Stomach (tissue), 4 donors: ENCODE measurements around the gene OTULIN.

Experiments
- EP300 ChIP-seq: sonication (generic); formaldehyde crosslinking; IDR thresholded peaks from one replicate; pipeline ENCODE4 v1.6.1; 2017; ENCODE audit warnings: antibody characterized with exemption
- POLR2A ChIP-seq, 4 donors: fragments of 450-650 bp; IDR thresholded peaks; one replicate each; pipeline ENCODE4 v1.6.1; 2016; ENCODE audit warnings: antibody characterized with exemption in 4 of 4, control low read depth in 2 of 4, mild to moderate bottlenecking in 1 of 4, moderate library complexity in 1 of 4
- POLR2AphosphoS5 ChIP-seq, 3 donors: sonication (generic); formaldehyde crosslinking; IDR thresholded peaks; one replicate each; pipeline ENCODE4 v1.6.1; 2016; ENCODE audit warnings: antibody characterized with exemption in 3 of 3
- TF ChIP-seq, protein P1 (sequence below), 7 experiments: fragments of 450-650 bp in 4 of 7; fragments of 200-600 bp in 3 of 7; sonication (generic) in 3 of 7; IDR thresholded peaks; one replicate each; pipeline ENCODE4 v1.5.1; 2016 to 2019; ENCODE audit warnings: antibody characterized with exemption in 7 of 7, control low read depth in 2 of 7, mild to moderate bottlenecking in 1 of 7

DNA sequence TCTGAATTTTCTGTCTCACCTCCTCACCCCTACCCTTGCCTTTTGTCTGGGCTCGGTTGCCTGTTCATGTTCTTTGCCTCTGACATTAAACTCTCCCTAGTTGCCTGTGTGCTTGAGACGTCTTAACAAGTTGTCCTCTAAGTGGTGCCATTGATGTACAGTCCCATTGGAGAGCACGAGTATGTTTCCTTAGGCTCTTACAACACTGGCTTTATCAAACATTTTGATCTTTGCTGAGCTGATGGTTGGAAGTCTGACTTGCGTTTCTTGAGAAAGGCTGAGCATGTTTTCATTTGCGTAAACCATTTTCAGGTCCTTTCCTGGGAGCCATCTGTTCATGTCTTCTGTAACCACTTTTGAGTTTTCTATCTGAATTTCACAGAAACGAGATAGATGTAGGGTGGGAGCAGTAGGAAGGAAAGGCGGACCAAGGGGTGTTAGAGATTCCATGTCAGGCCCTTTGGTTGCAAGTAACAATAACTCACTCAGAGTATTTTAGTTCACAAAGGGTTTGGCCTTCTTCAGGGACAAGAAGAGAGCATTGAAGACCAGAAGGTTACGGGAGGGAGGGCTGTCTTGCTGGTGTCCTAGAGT is 35.4 kb downstream of the OTULIN start:
- TF ChIP-seq POLR2A (IDR thresholded peaks at IDR 0.05) (no peak), POLR2AphosphoS5 (IDR thresholded peaks at IDR 0.05) (no peak), EP300 (no peak)
- TF ChIP-seq, protein P1, sequence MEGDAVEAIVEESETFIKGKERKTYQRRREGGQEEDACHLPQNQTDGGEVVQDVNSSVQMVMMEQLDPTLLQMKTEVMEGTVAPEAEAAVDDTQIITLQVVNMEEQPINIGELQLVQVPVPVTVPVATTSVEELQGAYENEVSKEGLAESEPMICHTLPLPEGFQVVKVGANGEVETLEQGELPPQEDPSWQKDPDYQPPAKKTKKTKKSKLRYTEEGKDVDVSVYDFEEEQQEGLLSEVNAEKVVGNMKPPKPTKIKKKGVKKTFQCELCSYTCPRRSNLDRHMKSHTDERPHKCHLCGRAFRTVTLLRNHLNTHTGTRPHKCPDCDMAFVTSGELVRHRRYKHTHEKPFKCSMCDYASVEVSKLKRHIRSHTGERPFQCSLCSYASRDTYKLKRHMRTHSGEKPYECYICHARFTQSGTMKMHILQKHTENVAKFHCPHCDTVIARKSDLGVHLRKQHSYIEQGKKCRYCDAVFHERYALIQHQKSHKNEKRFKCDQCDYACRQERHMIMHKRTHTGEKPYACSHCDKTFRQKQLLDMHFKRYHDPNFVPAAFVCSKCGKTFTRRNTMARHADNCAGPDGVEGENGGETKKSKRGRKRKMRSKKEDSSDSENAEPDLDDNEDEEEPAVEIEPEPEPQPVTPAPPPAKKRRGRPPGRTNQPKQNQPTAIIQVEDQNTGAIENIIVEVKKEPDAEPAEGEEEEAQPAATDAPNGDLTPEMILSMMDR (IDR thresholded peaks at IDR 0.05), result no peak
